Fibroblast of villous mesenchyme (primary cell): ENCODE results near the gene FEM1C. TPM values are rescaled to one million over a fixed set of nuclear protein-coding genes. Genes with fewer than 3 reads are reported as not detected.

Experiments used
- DNase-seq: peaks from one replicate; pipeline ENCODE4 v3.0.0-alpha.2; 2010; ENCODE audit warnings: low read depth
- H3K4me3 ChIP-seq: 2 replicates; pipeline ENCODE4 v1.5.1; 2011; ENCODE audit warnings: low read depth, mild to moderate bottlenecking, low read length
- total RNA-seq: library from RNA; depleted of rRNA; stranded (reverse); fragments of >200 nt; gene quantifications from 2 replicates; pipeline ENCODE4 v1.2.3, GENCODE V29; 2012
- TF ChIP-seq, protein P1 (sequence below): IDR thresholded peaks from 2 replicates; pipeline ENCODE4 v1.5.1; 2012; ENCODE audit warnings: low read depth, mild to moderate bottlenecking, low read length; ENCODE audit not compliant: insufficient read depth

FEM1C gene
- total RNA-seq, 1 donor: 17.3 TPM

GRCh38 chr5:115559524-115559923, 14.9 kb upstream of the FEM1C start:
- no peak for DNase-seq
- TF ChIP-seq, protein P1, sequence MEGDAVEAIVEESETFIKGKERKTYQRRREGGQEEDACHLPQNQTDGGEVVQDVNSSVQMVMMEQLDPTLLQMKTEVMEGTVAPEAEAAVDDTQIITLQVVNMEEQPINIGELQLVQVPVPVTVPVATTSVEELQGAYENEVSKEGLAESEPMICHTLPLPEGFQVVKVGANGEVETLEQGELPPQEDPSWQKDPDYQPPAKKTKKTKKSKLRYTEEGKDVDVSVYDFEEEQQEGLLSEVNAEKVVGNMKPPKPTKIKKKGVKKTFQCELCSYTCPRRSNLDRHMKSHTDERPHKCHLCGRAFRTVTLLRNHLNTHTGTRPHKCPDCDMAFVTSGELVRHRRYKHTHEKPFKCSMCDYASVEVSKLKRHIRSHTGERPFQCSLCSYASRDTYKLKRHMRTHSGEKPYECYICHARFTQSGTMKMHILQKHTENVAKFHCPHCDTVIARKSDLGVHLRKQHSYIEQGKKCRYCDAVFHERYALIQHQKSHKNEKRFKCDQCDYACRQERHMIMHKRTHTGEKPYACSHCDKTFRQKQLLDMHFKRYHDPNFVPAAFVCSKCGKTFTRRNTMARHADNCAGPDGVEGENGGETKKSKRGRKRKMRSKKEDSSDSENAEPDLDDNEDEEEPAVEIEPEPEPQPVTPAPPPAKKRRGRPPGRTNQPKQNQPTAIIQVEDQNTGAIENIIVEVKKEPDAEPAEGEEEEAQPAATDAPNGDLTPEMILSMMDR: no peak
- no peak overlapping the region for H3K4me3 ChIP-seq

- TF ChIP-seq, protein P1: no peak
- no peak for DNase-seq
- no peak overlapping the region for H3K4me3 ChIP-seq
Observed at GRCh38 chr5:115558388-115558956, 13.9 kb upstream of the FEM1C start.

- no peak for DNase-seq
- TF ChIP-seq, protein P1: no peak
- no peak overlapping the region for H3K4me3 ChIP-seq
Observed at GRCh38 chr5:115557667-115558387, 13.3 kb upstream of the FEM1C start.

- TF ChIP-seq, protein P1: no peak
- DNase-seq: no peak
- no peak overlapping the region for H3K4me3 ChIP-seq
Observed at GRCh38 chr5:115556276-115556675, 11.7 kb upstream of the FEM1C start.

- TF ChIP-seq, protein P1: no peak
- no peak for DNase-seq
- H3K4me3 ChIP-seq: no peak overlapping the region
Observed at GRCh38 chr5:115555084-115555633, 10.6 kb upstream of the FEM1C start.

GRCh38 chr5:115553082-115553481, 8.5 kb upstream of the FEM1C start:
- DNase-seq: no peak
- TF ChIP-seq, protein P1: no peak
- no peak overlapping the region for H3K4me3 ChIP-seq
